B cell (primary cell): Measurements from ENCODE around the gene RNASE13. TPM values are rescaled to one million over a fixed set of nuclear protein-coding genes. Genes with fewer than 3 reads are reported as not detected.

ENCODE experiments used
- ATAC-seq: fragments of 200-7000 bp; cut with Tn5 transposase; one replicate; pipeline ENCODE4 v1.10.0; 2021; ENCODE audit warnings: low read depth, mild to moderate bottlenecking, moderate number of reproducible peaks, moderate library complexity
- CTCF ChIA-PET: fragments of 350-600 bp; sonication (Branson Sonifier 250); formaldehyde crosslinking; loops from one replicate; lab custom pipeline; 2021; ENCODE audit warnings: antibody characterized with exemption, inconsistent platforms; lab: Charles Lee
- POLR2A ChIA-PET: fragments of 350-600 bp; sonication (Branson Sonifier 250); formaldehyde crosslinking; loops from one replicate; lab custom pipeline; 2021; ENCODE audit warnings: antibody characterized with exemption; lab: Charles Lee
- DNase-seq: peaks from one replicate; pipeline ENCODE4 v3.0.0; 2013
- H2AFZ ChIP-seq: 2 replicates; pipeline ENCODE4 v1.6.1; 2012; ENCODE audit warnings: mild to moderate bottlenecking, low read depth, low read length; ENCODE audit not compliant: insufficient read depth, poor library complexity, severe bottlenecking
- H3K27ac ChIP-seq, 2 donors: 1 replicate in 1 of 2; 2 replicates in 1 of 2; pipeline ENCODE4 v1.5.1; 2012 to 2013; ENCODE audit warnings: low read length in 2 of 2, mild to moderate bottlenecking in 2 of 2, moderate library complexity in 1 of 2
- H3K27me3 ChIP-seq, 4 experiments: fragments of 200-600 bp in 1 of 4; sonication (generic) in 1 of 4; replicated peaks in 1 of 4; 1 replicate in 2 of 4; 2 replicates in 2 of 4; pipeline versions ENCODE4 v1.6.1 to v1.7.0; 2013 to 2016; ENCODE audit warnings: low read length in 3 of 4, mild to moderate bottlenecking in 2 of 4, mixed read lengths in 1 of 4, moderate library complexity in 1 of 4; ENCODE audit not compliant: insufficient read depth in 4 of 4, control insufficient read depth in 3 of 4; ENCODE audit errors: control extremely low read depth in 1 of 4
- H3K36me3 ChIP-seq, 2 experiments: replicated peaks in 1 of 2; 1 replicate in 1 of 2; 2 replicates in 1 of 2; pipeline versions ENCODE4 v1.6.1 to v1.7.1; 2013; ENCODE audit warnings: low read length in 1 of 2; ENCODE audit not compliant: insufficient read depth in 2 of 2, control insufficient read depth in 1 of 2; ENCODE audit errors: control extremely low read depth in 1 of 2, extremely low read depth in 1 of 2
- H3K4me1 ChIP-seq, 2 donors: fragments of 200-600 bp in 1 of 2; sonication (generic) in 1 of 2; 1 replicate in 1 of 2; 2 replicates in 1 of 2; pipeline versions ENCODE4 v1.5.1 to v1.6.1; 2013 to 2017; ENCODE audit warnings: low read length in 2 of 2; ENCODE audit not compliant: control insufficient read depth in 2 of 2, insufficient read depth in 2 of 2
- H3K4me2 ChIP-seq: replicated peaks from 2 replicates; pipeline ENCODE3; 2012; ENCODE audit warnings: mild to moderate bottlenecking, low read depth, low read length; ENCODE audit not compliant: poor library complexity, severe bottlenecking
- H3K4me3 ChIP-seq, 5 experiments: fragments of 200-600 bp in 1 of 5; sonication (generic) in 1 of 5; 1 replicate in 3 of 5; 2 replicates in 2 of 5; pipeline versions ENCODE4 v1.5.1 to v1.7.0; 2011 to 2016; ENCODE audit warnings: low read length in 4 of 5, mild to moderate bottlenecking in 4 of 5, low read depth in 2 of 5, control low read depth in 1 of 5, moderate library complexity in 1 of 5; ENCODE audit not compliant: insufficient read depth in 1 of 5; ENCODE audit errors: control extremely low read depth in 1 of 5, extremely low read depth in 1 of 5
- H3K79me2 ChIP-seq: fragments of 200-600 bp; sonication (generic); one replicate; pipeline ENCODE4 v1.6.0; 2016; ENCODE audit warnings: low read length; ENCODE audit not compliant: control insufficient read depth, insufficient read depth
- H3K9ac ChIP-seq: fragments of 200-600 bp; sonication (generic); 2 replicates; pipeline ENCODE4 v1.6.1; 2017; ENCODE audit warnings: mild to moderate bottlenecking, low read length, moderate library complexity
- H3K9me3 ChIP-seq, 3 donors: one replicate each; pipeline versions ENCODE4 v1.6.1 to v1.7.1; 2013; ENCODE audit warnings: low read length in 2 of 3; ENCODE audit not compliant: control insufficient read depth in 2 of 3, insufficient read depth in 1 of 3; ENCODE audit errors: control extremely low read depth in 1 of 3
- H4K20me1 ChIP-seq: 2 replicates; pipeline ENCODE4 v1.6.0; 2012; ENCODE audit warnings: mild to moderate bottlenecking, low read length; ENCODE audit not compliant: insufficient read depth, control insufficient read depth, poor library complexity, severe bottlenecking
- H3K27ac Mint-ChIP-seq: one replicate; pipeline ENCODE4 v1.8.0; 2021; ENCODE audit warnings: mixed read lengths
- H3K27me3 Mint-ChIP-seq: one replicate; pipeline ENCODE4 v1.8.0; 2021; ENCODE audit warnings: mixed read lengths
- H3K4me1 Mint-ChIP-seq: one replicate; pipeline ENCODE4 v1.8.0; 2021; ENCODE audit warnings: mixed read lengths
- H3K4me3 Mint-ChIP-seq: one replicate; pipeline ENCODE4 v1.8.0; 2021; ENCODE audit warnings: mixed read lengths
- H3K9me3 Mint-ChIP-seq: one replicate; pipeline ENCODE4 v1.8.0; 2022; ENCODE audit warnings: mixed read lengths; ENCODE audit not compliant: insufficient read depth
- CTCF ChIP-seq: fragments of 200-600 bp; IDR thresholded peaks from one replicate; pipeline ENCODE4 v1.8.0; 2022; ENCODE audit warnings: antibody characterized with exemption, mild to moderate bottlenecking
- EZH2 ChIP-seq: IDR thresholded peaks from 2 replicates; pipeline ENCODE4 v1.6.1; 2012; ENCODE audit warnings: borderline replicate concordance, low read depth, mild to moderate bottlenecking, moderate library complexity, low read length; ENCODE audit not compliant: insufficient read depth, poor library complexity, severe bottlenecking
- WGBS: methylation state at CpG from one replicate; pipeline ENCODE4 v1.1.5; 2013; ENCODE audit warnings: missing lambda C conversion rate; ENCODE audit not compliant: insufficient coverage; 5-methylcytosine and 5-hydroxymethylcytosine counted together
- intact Hi-C: fragments of 100-400 bp; cut with micrococcal nuclease; formaldehyde crosslinking; loops from one replicate; pipeline ENCODE4 v1.10.0; 2022
- polyA plus RNA-seq: library from polyadenylated mRNA; depleted of rRNA; stranded (reverse); fragments of >200 nt; gene quantifications from 2 replicates; pipeline ENCODE4 v1.2.3, GENCODE V29; 2012
- total RNA-seq, 2 donors: library from RNA; stranded (reverse); fragments of 120-200 nt in 1 of 2; gene quantifications; 1 replicate in 1 of 2; 2 replicates in 1 of 2; pipeline versions ENCODE4 v1.2.3 to v1.2.4, GENCODE V29; 2013 to 2022

RNASE13 gene
- total and polyA plus RNA-seq, 2 donors (not counting 1 experiment from before 2014, with no cell fraction given) = not detected

DNA sequence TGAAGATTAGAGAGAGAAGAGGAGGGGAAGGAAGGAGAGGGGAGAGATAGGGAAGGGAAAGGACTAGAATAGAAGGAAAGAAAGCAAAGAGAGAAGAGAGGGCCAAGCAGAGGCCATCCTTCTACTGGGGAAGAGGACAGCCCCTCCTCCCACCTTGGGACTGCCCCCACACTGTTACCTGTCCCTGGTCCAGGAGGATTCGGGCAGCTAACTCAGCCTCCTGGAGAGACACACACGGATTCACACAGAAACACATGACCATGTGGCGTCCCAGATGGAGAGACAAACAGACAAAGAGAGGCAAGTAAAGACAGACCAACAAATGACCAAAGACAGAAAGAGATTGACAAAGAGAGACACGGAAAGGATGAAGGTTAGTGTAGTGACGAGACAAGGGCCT, 11.9 kb downstream of the RNASE13 start:
- peaks cover 19% of the 10 kb centered on the region for H3K4me1 Mint-ChIP-seq
- intact Hi-C loops = no loop called here
- ChIA-PET CTCF (interaction anchor here (2.5 to 2.9 kb wide), 3 partner anchors 8 to 82 kb away, joined by 9 to 23 read pairs (median 14); no protein-coding TSS in a partner anchor), POLR2A (no interaction called here)
- Histone ChIP-seq H3K27me3 (peaks cover 0 to 30% (median 8%) of the 10 kb centered on the region in 4 experiments), H3K4me1 (peaks cover 12 to 23% of the 10 kb centered on the region in 2 donors), H3K27ac (no peak overlapping the region), H3K4me2 (no peak overlapping the region), H3K36me3 (no peaks in the 10 kb centered on the region), H3K4me3 (no peak overlapping the region), H4K20me1 (no peaks in the 10 kb centered on the region), H3K9me3 (no peaks in the 10 kb centered on the region), H3K9ac (no peak overlapping the region), H2AFZ (no peak overlapping the region), H3K79me2 (no peaks in the 10 kb centered on the region)
- no peak for DNase-seq
- WGBS = 98% methylated on average over 5 of the region's 5 CpGs
- no peak overlapping the region for H3K27ac Mint-ChIP-seq
- TF ChIP-seq EZH2 (no peak), CTCF (no peak)
- H3K9me3 Mint-ChIP-seq = no peaks in the 10 kb centered on the region
- no peak for ATAC-seq
- peaks cover 19% of the 10 kb centered on the region for H3K27me3 Mint-ChIP-seq
- peak overlapping the region; percentile 93 for H3K4me3 Mint-ChIP-seq

- Histone ChIP-seq H3K9ac (no peak overlapping the region), H3K27ac (no peak overlapping the region), H3K9me3 (no peaks in the 10 kb centered on the region), H3K27me3 (peaks cover 0 to 30% (median 8%) of the 10 kb centered on the region in 4 experiments), H3K36me3 (no peaks in the 10 kb centered on the region), H3K79me2 (no peaks in the 10 kb centered on the region), H4K20me1 (no peaks in the 10 kb centered on the region), H3K4me3 (no peak overlapping the region), H3K4me1 (peaks cover 12 to 23% of the 10 kb centered on the region in 2 donors), H3K4me2 (no peak overlapping the region), H2AFZ (no peak overlapping the region)
- peaks cover 23% of the 10 kb centered on the region for H3K27me3 Mint-ChIP-seq
- no peak overlapping the region for H3K27ac Mint-ChIP-seq
- ChIA-PET CTCF (interaction anchor here (1.1 to 15.1 kb wide), 7 partner anchors 10 to 164 kb away, joined by 3 to 348 read pairs (median 6); partner anchors contain the start of genes TMEM253 and TPPP2), POLR2A (no interaction called here)
- TF ChIP-seq CTCF = no peak
- ATAC-seq = no peak
- H3K9me3 Mint-ChIP-seq = no peaks in the 10 kb centered on the region
- peaks cover 19% of the 10 kb centered on the region for H3K4me1 Mint-ChIP-seq
- WGBS = 95% methylated on average over 4 of the region's 5 CpGs
- intact Hi-C loops = no loop called here
- no peak overlapping the region for H3K4me3 Mint-ChIP-seq
- no peak for DNase-seq
These were observed 13.5 kb downstream of the RNASE13 start for GRCh38 chr14:21020977-21021545.
